K562 (cell line): ENCODE results near the gene RUSC1. TPM values are rescaled to one million over a fixed set of nuclear protein-coding genes. Genes with fewer than 3 reads are reported as not detected.
A peak's percentile ranks its signal among the peaks of the same experiment; 100 is the strongest.

ENCODE experiments used
- BRCA1 ChIP-seq, 2 experiments: fragments of 450-650 bp in 1 of 2; sonication (generic) in 1 of 2; formaldehyde crosslinking in 1 of 2; IDR thresholded peaks; 2 replicates each; pipeline versions ENCODE4 v1.5.0 to v1.6.1; 2017 to 2020; ENCODE audit warnings: mild to moderate bottlenecking in 1 of 2, missing genetic modification reagents in 1 of 2
- ELF4 ChIP-seq: fragments of 450-650 bp; formaldehyde crosslinking; IDR thresholded peaks from 2 replicates; pipeline ENCODE4 v1.4.0; 2022; ENCODE audit warnings: missing genetic modification characterization
- FOXJ2 ChIP-seq: fragments of 200-800 bp; sonication (Bioruptor generic); IDR thresholded peaks from 2 replicates; pipeline ENCODE4 v1.6.1; 2016; ENCODE audit warnings: missing genetic modification characterization, missing compliant biosample characterization
- HMG20B ChIP-seq: fragments of 250-450 bp; sonication (Bioruptor Pico); IDR thresholded peaks from 2 replicates; pipeline ENCODE4 v1.5.0; 2021; ENCODE audit warnings: mild to moderate bottlenecking
- KLF1 ChIP-seq: fragments of 450-650 bp; IDR thresholded peaks from 2 replicates; pipeline ENCODE4 v1.6.1; 2016; ENCODE audit warnings: missing genetic modification characterization, missing compliant biosample characterization
- MTA1 ChIP-seq: fragments of 450-650 bp; IDR thresholded peaks from 2 replicates; pipeline ENCODE4 v1.6.1; 2017; ENCODE audit warnings: borderline replicate concordance
- NCOA2 ChIP-seq, 2 experiments: fragments of 450-650 bp; IDR thresholded peaks; 2 replicates each; pipeline ENCODE4 v1.6.1; 2018; ENCODE audit warnings: mild to moderate bottlenecking in 2 of 2, moderate library complexity in 1 of 2; ENCODE audit not compliant: partially characterized antibody in 2 of 2
- ZEB2 ChIP-seq: fragments of 450-650 bp; IDR thresholded peaks from 2 replicates; pipeline ENCODE4 v1.6.1; 2016
- ZNF12 ChIP-seq: sonication (generic); formaldehyde crosslinking; IDR thresholded peaks from 2 replicates; pipeline ENCODE4 v1.4.0; 2020; ENCODE audit warnings: mild to moderate bottlenecking, missing genetic modification reagents
- polyA plus RNA-seq, 8 experiments: library from polyadenylated mRNA; depleted of rRNA in 4 of 8; stranded (reverse) in 5 of 8; unstranded in 3 of 8; fragments of >200 nt; fragmentation: Nextera tagmentation in 2 of 8; fragmentation: Illumina TruSeq in 1 of 8; extraction: Ambion mirVana in 2 of 8; extraction: Trizol in 1 of 8; gene quantifications; 2 replicates each; pipeline versions ENCODE4 v1.2.1 to v1.2.3, GENCODE V29; 2011 to 2014; ENCODE audit warnings: inconsistent platforms in 1 of 8, missing spikeins in 1 of 8
- total RNA-seq, 7 experiments: library from RNA; depleted of rRNA in 6 of 7; stranded (reverse); fragments of >200 nt in 6 of 7; fragmentation: Illumina TruSeq in 2 of 7; extraction: Trizol in 2 of 7; gene quantifications; 2 replicates each; pipeline versions ENCODE4 v1.2.1 to v1.2.3, GENCODE V29; 2011 to 2021; ENCODE audit warnings: low replicate concordance in 1 of 7
- TF ChIP-seq, protein P1 (sequence below): fragments of 250-450 bp; sonication (Bioruptor Pico); IDR thresholded peaks from 2 replicates; pipeline ENCODE4 v1.4.0; 2020; ENCODE audit warnings: mild to moderate bottlenecking, moderate library complexity
- TF ChIP-seq, protein P2 (sequence below): sonication (generic); IDR thresholded peaks from 2 replicates; pipeline ENCODE4 v1.6.1; 2016
- TF ChIP-seq, protein P3 (sequence below), 2 experiments: IDR thresholded peaks; 2 replicates each; pipeline ENCODE4 v1.6.1; 2011; ENCODE audit warnings: borderline replicate concordance in 1 of 2, control low read depth in 1 of 2, low read depth in 1 of 2, low read length in 1 of 2, mild to moderate bottlenecking in 1 of 2, mixed read lengths in 1 of 2, moderate library complexity in 1 of 2; ENCODE audit not compliant: insufficient read depth in 1 of 2, insufficient read length in 1 of 2, poor library complexity in 1 of 2, severe bottlenecking in 1 of 2; ENCODE audit errors: extremely low read depth in 1 of 2

The RUSC1 gene
- total and polyA plus RNA-seq, 9 of the 15 experiments (the other 6 are each of a cell fraction or from before 2014, with no cell fraction given): 5.7 to 68.3 (median 33.6) TPM

DNA sequence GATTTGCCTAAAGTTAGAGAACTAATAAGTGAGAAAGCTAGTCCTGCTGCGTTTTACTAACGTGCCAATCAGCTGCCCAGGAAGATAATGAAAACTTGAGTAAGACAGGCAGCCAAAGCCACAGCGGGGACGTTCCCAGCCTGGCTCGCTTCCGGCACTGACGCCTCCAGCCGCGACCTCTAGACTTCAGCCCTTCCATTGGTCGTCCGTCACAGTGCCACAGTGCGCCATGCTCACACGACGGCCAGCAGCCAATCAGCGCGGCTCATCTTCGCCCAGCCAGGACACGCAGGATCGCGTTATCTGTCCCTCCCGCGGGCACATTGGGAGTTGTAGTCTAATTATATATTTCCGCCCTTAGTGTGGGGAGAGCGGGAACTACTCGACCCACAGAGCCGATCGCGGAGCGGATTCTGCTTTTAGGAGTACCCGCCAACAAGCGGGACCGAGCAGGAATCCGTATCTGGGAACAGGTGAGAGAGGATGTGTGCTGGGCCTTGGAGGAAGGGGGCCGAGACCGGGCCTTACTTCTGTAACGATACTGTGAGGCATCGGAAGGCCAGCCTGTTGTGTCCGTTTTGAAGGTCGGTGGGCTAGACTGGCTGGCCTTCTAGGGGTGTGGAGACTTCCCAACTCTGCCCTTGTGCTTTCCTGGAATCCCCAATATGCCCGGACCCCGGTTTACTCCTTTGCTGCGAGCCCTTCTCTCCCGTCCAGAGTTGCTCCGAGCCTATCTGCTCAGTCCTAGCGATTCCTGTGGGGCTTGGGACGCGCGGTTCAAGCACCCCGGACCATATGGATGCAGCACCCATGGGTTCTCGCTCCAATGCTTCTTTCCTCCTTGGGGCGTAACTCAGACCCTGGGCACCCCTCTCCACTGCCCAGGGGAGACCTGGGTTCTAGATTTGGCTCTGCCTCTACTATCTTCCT is 11.9 kb upstream of the RUSC1 start, which contains the start of gene FDPS (continued):
- peak; percentile 96 for TF ChIP-seq MTA1
- no peak for TF ChIP-seq ELF4
- TF ChIP-seq, protein P1, sequence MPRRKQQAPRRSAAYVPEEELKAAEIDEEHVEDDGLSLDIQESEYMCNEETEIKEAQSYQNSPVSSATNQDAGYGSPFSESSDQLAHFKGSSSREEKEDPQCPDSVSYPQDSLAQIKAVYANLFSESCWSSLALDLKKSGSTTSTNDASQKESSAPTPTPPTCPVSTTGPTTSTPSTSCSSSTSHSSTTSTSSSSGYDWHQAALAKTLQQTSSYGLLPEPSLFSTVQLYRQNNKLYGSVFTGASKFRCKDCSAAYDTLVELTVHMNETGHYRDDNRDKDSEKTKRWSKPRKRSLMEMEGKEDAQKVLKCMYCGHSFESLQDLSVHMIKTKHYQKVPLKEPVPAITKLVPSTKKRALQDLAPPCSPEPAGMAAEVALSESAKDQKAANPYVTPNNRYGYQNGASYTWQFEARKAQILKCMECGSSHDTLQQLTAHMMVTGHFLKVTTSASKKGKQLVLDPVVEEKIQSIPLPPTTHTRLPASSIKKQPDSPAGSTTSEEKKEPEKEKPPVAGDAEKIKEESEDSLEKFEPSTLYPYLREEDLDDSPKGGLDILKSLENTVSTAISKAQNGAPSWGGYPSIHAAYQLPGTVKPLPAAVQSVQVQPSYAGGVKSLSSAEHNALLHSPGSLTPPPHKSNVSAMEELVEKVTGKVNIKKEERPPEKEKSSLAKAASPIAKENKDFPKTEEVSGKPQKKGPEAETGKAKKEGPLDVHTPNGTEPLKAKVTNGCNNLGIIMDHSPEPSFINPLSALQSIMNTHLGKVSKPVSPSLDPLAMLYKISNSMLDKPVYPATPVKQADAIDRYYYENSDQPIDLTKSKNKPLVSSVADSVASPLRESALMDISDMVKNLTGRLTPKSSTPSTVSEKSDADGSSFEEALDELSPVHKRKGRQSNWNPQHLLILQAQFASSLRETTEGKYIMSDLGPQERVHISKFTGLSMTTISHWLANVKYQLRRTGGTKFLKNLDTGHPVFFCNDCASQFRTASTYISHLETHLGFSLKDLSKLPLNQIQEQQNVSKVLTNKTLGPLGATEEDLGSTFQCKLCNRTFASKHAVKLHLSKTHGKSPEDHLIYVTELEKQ (CRISPR knock-in tag): no peak
- TF ChIP-seq NCOA2 (IDR thresholded peaks at IDR 0.05; ENCODE audit: partially characterized antibody in 2 of 2): no peak
- TF ChIP-seq, protein P2, sequence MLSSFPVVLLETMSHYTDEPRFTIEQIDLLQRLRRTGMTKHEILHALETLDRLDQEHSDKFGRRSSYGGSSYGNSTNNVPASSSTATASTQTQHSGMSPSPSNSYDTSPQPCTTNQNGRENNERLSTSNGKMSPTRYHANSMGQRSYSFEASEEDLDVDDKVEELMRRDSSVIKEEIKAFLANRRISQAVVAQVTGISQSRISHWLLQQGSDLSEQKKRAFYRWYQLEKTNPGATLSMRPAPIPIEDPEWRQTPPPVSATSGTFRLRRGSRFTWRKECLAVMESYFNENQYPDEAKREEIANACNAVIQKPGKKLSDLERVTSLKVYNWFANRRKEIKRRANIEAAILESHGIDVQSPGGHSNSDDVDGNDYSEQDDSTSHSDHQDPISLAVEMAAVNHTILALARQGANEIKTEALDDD: peak; percentile 96
- TF ChIP-seq KLF1 (tag): no peak
- no peak for TF ChIP-seq FOXJ2
- 0 out of 2 replicates have a peak, but pooled peaks have one; percentile 9 for TF ChIP-seq ZNF12 (CRISPR knock-in tag)
- no peak for TF ChIP-seq HMG20B (CRISPR knock-in tag)
- TF ChIP-seq BRCA1 (IDR thresholded peaks at IDR 0.05): no peak
- TF ChIP-seq BRCA1 (CRISPR knock-in tag; IDR thresholded peaks at IDR 0.05): no peak
- TF ChIP-seq ZEB2: no peak
- TF ChIP-seq, protein P3, sequence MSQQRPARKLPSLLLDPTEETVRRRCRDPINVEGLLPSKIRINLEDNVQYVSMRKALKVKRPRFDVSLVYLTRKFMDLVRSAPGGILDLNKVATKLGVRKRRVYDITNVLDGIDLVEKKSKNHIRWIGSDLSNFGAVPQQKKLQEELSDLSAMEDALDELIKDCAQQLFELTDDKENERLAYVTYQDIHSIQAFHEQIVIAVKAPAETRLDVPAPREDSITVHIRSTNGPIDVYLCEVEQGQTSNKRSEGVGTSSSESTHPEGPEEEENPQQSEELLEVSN (IDR thresholded peaks at IDR 0.05; ENCODE audit: borderline replicate concordance in 1 of 2, extremely low read depth in 1 of 2, insufficient read depth in 1 of 2, insufficient read length in 1 of 2, low read depth in 1 of 2, low read length in 1 of 2, poor library complexity in 1 of 2, severe bottlenecking in 1 of 2): peak; percentile 67 to 84
